H1 (cell line): ENCODE measurements around the gene CDH20. TPM values are rescaled to one million over a fixed set of nuclear protein-coding genes. Genes with fewer than 3 reads are reported as not detected.

Experiments used
- BACH1 ChIP-seq: IDR thresholded peaks from 2 replicates; pipeline ENCODE4 v1.6.1; 2012; ENCODE audit warnings: low read length, improper control_type of control experiment
- BRCA1 ChIP-seq: IDR thresholded peaks from 2 replicates; pipeline ENCODE4 v1.6.1; 2012; ENCODE audit warnings: low read depth, low read length, improper control_type of control experiment
- EZH2 ChIP-seq: fragments of 200-600 bp; sonication (generic); IDR thresholded peaks from 2 replicates; pipeline ENCODE4 v1.7.1; 2012; ENCODE audit warnings: low read depth, mild to moderate bottlenecking, moderate library complexity, low read length, inconsistent platforms; ENCODE audit not compliant: severe bottlenecking
- MAX ChIP-seq: IDR thresholded peaks from 2 replicates; pipeline ENCODE4 v1.6.1; 2012; ENCODE audit warnings: inconsistent platforms
- NRF1 ChIP-seq: IDR thresholded peaks from 2 replicates; pipeline ENCODE4 v1.6.1; 2011; ENCODE audit warnings: mild to moderate bottlenecking, low read depth, low read length, improper control_type of control experiment
- RAD21 ChIP-seq, 2 experiments: IDR thresholded peaks in 1 of 2; conservative IDR thresholded peaks in 1 of 2; 2 replicates each; pipeline ENCODE4 v1.6.1; 2011; ENCODE audit warnings: low read depth in 2 of 2, low read length in 2 of 2, improper control_type of control experiment in 1 of 2, inconsistent platforms in 1 of 2, mild to moderate bottlenecking in 1 of 2, moderate library complexity in 1 of 2
- SIRT6 ChIP-seq: IDR thresholded peaks from one replicate; pipeline ENCODE4 v1.7.1; 2012; ENCODE audit warnings: low read length, inconsistent platforms
- SP2 ChIP-seq: IDR thresholded peaks from 2 replicates; pipeline ENCODE4 v1.6.1; 2012; ENCODE audit warnings: mild to moderate bottlenecking, low read length, inconsistent platforms
- polyA plus RNA-seq, 7 experiments: library from polyadenylated mRNA; depleted of rRNA in 3 of 7; stranded (reverse) in 5 of 7; unstranded in 2 of 7; fragments of >200 nt in 5 of 7; fragments of 200-250 nt in 2 of 7; gene quantifications; 1 replicate in 5 of 7; 2 replicates in 1 of 7; 4 replicates in 1 of 7; pipeline versions ENCODE4 v1.2.1 to v1.2.3, GENCODE V29; 2011 to 2013; ENCODE audit warnings: missing spikeins in 2 of 7, mixed read lengths in 2 of 7
- total RNA-seq: library from RNA; stranded (reverse); fragmentation: NEBNext Ultra II Directional; extraction: Animal tissue kit (Norgen Biotek cat#: 25700); gene quantifications from 2 replicates; pipeline ENCODE4 v1.2.1, GENCODE V29; 2021

CDH20 gene
- total and polyA plus RNA-seq, 2 of the 8 experiments (the other 6 are each of a cell fraction or from before 2014, with no cell fraction given), result 0.07 to 0.12 TPM

- no peak for TF ChIP-seq RAD21 (IDR thresholded peaks at IDR 0.05 in 1 of 2, conservative IDR thresholded peaks at IDR 0.05 in 1 of 2; ENCODE audit: low read depth in 2 of 2, low read length in 2 of 2)
- TF ChIP-seq SIRT6, result no peak
- no peak for TF ChIP-seq BRCA1
- TF ChIP-seq EZH2, result no peak
- TF ChIP-seq NRF1, result no peak
- no peak for TF ChIP-seq MAX
- no peak for TF ChIP-seq BACH1
- no peak for TF ChIP-seq SP2
Observed at GRCh38 chr18:61443081-61443725, 110.0 kb downstream of the CDH20 start (continued).
